Jurkat, Clone E6-1 (cell line): ENCODE results near the gene TESMIN.
A peak's percentile ranks its signal among the peaks of the same experiment; 100 is the strongest.

ENCODE experiments used
- DNase-seq: peaks from one replicate; pipeline ENCODE4 v3.0.0-alpha.2; 2011; ENCODE audit warnings: low read depth, low spot score
- H3K4me3 ChIP-seq: 2 replicates; pipeline ENCODE4 v1.5.1; 2011; ENCODE audit warnings: mild to moderate bottlenecking, low read length, control low read depth, moderate library complexity

Gene TESMIN

GRCh38 chr11:68763926-68764657 lies 12.8 kb upstream of the TESMIN start:
- H3K4me3 ChIP-seq: no peak overlapping the region
- DNase-seq: no peak

- no peak overlapping the region for H3K4me3 ChIP-seq
- no peak for DNase-seq
These were observed 11.9 kb upstream of the TESMIN start for GRCh38 chr11:68763181-68763721.

GRCh38 chr11:68762481-68762880 lies 11.2 kb upstream of the TESMIN start:
- no peak overlapping the region for H3K4me3 ChIP-seq
- no peak for DNase-seq

- H3K4me3 ChIP-seq: no peak overlapping the region
- no peak for DNase-seq
These were observed 10.5 kb upstream of the TESMIN start for GRCh38 chr11:68761801-68762200.

- H3K4me3 ChIP-seq: no peak overlapping the region
- DNase-seq: no peak
These were observed 8.7 kb upstream of the TESMIN start for GRCh38 chr11:68759991-68760390.

- no peak overlapping the region for H3K4me3 ChIP-seq
- DNase-seq: no peak
These were observed 6.4 kb upstream of the TESMIN start for GRCh38 chr11:68757711-68758110.

- no peak overlapping the region for H3K4me3 ChIP-seq
- no peak for DNase-seq
These were observed 4.9 kb upstream of the TESMIN start for GRCh38 chr11:68756171-68756766.

- no peak for DNase-seq
- H3K4me3 ChIP-seq: no peak overlapping the region
These were observed 2.0 kb upstream of the TESMIN start for GRCh38 chr11:68753300-68753699.

- peak overlapping the region; percentile 31 for H3K4me3 ChIP-seq
- no peak for DNase-seq
These were observed 355 bp downstream of the TESMIN start for GRCh38 chr11:68751004-68751325.

GRCh38 chr11:68750195-68751003 lies 921 bp downstream of the TESMIN start:
- H3K4me3 ChIP-seq: no peak overlapping the region
- DNase-seq: no peak

- H3K4me3 ChIP-seq: no peak overlapping the region
These were observed 1.8 kb downstream of the TESMIN start for GRCh38 chr11:68749229-68750123.

GRCh38 chr11:68748061-68748460 lies 3.3 kb downstream of the TESMIN start:
- no peak overlapping the region for H3K4me3 ChIP-seq
- DNase-seq: no peak

More at GRCh38 chr11:68749229-68750123, 1.8 kb downstream of the TESMIN start:
- no peak for DNase-seq

GRCh38 chr11:68743539-68743938 lies 7.8 kb downstream of the TESMIN start:
- H3K4me3 ChIP-seq: no peak overlapping the region
- no peak for DNase-seq

- no peak for DNase-seq
- no peak overlapping the region for H3K4me3 ChIP-seq
These were observed 9.9 kb downstream of the TESMIN start for GRCh38 chr11:68741463-68741862.

GRCh38 chr11:68735646-68736045 lies 15.7 kb downstream of the TESMIN start:
- no peak for DNase-seq

GRCh38 chr11:68735125-68735524 lies 16.2 kb downstream of the TESMIN start:
- DNase-seq: no peak
- no peak overlapping the region for H3K4me3 ChIP-seq

More at GRCh38 chr11:68735646-68736045, 15.7 kb downstream of the TESMIN start:
- no peak overlapping the region for H3K4me3 ChIP-seq

- no peak for DNase-seq
- no peak overlapping the region for H3K4me3 ChIP-seq
These were observed 17.2 kb downstream of the TESMIN start for GRCh38 chr11:68734111-68734510.

- no peak overlapping the region for H3K4me3 ChIP-seq
- peak; percentile 29 for DNase-seq
These were observed 23.5 kb downstream of the TESMIN start for GRCh38 chr11:68727783-68728182.

- no peak overlapping the region for H3K4me3 ChIP-seq
- DNase-seq: no peak
These were observed 27.0 kb downstream of the TESMIN start for GRCh38 chr11:68724293-68724692.
